Activated naive CD8-positive, alpha-beta T cell (primary cell): ENCODE data around the gene SIGLEC6.
A peak's percentile ranks its signal among the peaks of the same experiment; 100 is the strongest.
"Not testable (repeated sequence)": the region's sequence is repeated elsewhere in the genome, so short reads cannot be mapped to it uniquely, and the experiment has no call there.

Experiments
- H3K27ac Mint-ChIP-seq: one replicate; pipeline ENCODE4 v1.8.0; 2021; ENCODE audit warnings: mixed read lengths
- H3K27me3 Mint-ChIP-seq: one replicate; pipeline ENCODE4 v1.8.0; 2021; ENCODE audit warnings: mixed read lengths
- H3K36me3 Mint-ChIP-seq: one replicate; pipeline ENCODE4 v1.8.0; 2021; ENCODE audit warnings: mixed read lengths
- H3K4me1 Mint-ChIP-seq: one replicate; pipeline ENCODE4 v1.8.0; 2021; ENCODE audit warnings: low read depth, mixed read lengths
- H3K4me3 Mint-ChIP-seq: one replicate; pipeline ENCODE4 v1.8.0; 2021; ENCODE audit warnings: mild to moderate bottlenecking, mixed read lengths
- H3K9me3 Mint-ChIP-seq: one replicate; pipeline ENCODE4 v1.8.0; 2021; ENCODE audit warnings: low read depth, mixed read lengths

SIGLEC6 gene

DNA sequence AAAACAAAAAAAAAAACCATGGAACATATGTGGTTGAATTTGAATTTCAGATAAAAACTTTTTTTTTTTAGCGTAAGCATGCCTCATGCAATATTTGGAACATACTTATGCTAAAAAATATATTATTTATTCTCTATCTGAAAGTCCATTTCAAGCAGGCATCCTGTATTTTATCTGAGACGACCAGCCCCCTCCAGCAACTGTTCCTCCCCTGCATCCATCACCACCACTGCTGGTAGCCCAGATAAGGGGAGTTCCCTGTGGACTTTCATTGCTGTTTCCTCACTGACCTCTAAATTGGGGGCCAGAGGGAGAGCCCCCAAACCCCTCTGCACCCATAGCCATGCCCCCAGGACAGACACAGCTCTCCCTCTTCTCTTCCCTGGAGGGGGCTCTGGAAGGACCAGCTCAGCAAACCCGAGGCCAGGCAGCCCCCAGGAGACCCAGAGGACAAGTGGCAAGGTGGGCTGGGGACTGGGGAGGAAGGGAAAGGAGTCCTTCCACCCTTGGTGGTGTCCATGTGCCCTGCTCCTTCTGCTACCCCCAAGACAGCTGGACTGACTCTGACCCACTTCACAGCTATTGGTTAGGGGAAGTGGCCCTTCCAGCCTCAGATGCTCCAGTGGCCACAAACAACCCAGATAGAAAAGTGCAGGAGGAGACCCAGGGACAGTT is 23.3 kb downstream of the SIGLEC6 start:
- Mint-ChIP-seq H3K4me3 (no peak overlapping the region), H3K36me3 (peaks cover 6% of the 10 kb centered on the region), H3K4me1 (peaks cover 2% of the 10 kb centered on the region), H3K9me3 (peaks cover 5% of the 10 kb centered on the region), H3K27ac (no peak overlapping the region), H3K27me3 (peaks cover 5% of the 10 kb centered on the region)

DNA sequence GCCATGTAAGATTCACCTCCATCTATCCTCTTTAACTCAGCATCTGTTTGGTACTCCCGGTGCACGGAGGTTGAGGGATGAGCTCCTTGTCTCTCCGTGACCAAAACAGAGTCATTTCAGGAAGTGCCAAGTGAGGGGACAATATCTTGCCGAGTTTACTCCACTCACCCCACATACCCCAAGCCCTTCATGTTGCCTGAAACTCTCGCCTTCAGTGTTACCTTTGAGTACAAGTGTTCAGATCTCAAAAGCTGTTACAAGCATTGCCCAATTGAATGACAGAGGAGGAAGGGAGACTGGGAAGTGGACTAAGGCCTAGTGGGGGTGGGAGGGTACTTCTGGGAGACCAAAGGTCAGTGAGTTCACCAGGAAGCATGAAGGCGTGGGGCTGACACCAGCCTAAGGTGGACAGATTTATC is 23.8 kb downstream of the SIGLEC6 start:
- H3K27ac Mint-ChIP-seq: no peak overlapping the region
- peaks cover 5% of the 10 kb centered on the region for H3K9me3 Mint-ChIP-seq
- peaks cover 6% of the 10 kb centered on the region for H3K36me3 Mint-ChIP-seq
- no peak overlapping the region for H3K4me3 Mint-ChIP-seq
- H3K4me1 Mint-ChIP-seq: peaks cover 3% of the 10 kb centered on the region
- peaks cover 5% of the 10 kb centered on the region for H3K27me3 Mint-ChIP-seq

DNA sequence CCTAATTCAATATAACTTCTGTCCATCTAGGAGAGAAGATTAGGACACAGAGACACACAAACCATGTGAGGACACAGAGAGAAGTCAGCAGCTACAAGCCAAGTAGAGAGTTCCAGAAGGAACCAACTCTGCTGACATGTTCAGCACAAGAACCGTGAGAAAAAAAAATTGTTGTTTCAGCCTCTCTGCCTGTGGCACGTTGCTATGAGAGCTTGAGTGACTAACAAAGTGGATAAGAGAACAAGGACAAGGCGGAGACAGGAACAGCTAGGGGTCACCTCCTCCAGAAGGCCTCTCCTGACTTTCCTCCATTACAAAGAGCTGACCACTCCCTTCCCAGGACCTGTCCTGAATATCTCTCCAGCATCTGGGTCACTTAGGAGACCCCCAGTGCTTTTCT is 24.3 kb downstream of the SIGLEC6 start:
- Mint-ChIP-seq H3K27ac (no peak overlapping the region), H3K9me3 (peaks cover 5% of the 10 kb centered on the region), H3K36me3 (peaks cover 6% of the 10 kb centered on the region), H3K27me3 (peaks cover 5% of the 10 kb centered on the region), H3K4me1 (peaks cover 4% of the 10 kb centered on the region), H3K4me3 (no peak overlapping the region)

DNA sequence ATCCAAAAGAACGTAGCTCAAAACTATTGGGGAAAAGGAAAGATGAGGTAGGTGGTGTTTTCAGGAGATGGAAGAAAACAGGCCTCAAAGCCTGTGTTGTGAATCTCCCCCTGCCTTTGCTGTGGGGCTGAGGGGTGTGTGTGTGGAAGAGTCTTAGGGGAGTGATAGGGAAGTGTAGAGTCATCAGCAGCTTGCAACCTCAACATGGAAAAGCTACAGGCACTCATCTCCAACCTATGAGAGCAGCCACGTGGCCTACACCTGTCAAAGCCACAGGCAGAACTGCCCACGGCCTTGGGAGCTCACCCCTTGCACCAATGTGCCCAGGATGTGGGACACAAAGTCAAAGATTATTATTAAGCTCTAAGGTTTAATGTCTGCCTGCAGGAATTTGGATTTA is 25.6 kb downstream of the SIGLEC6 start:
- Mint-ChIP-seq H3K36me3 (peaks cover 6% of the 10 kb centered on the region), H3K27me3 (peaks cover 4% of the 10 kb centered on the region), H3K4me3 (no peak overlapping the region), H3K9me3 (peaks cover 5% of the 10 kb centered on the region), H3K4me1 (peaks cover 15% of the 10 kb centered on the region), H3K27ac (no peak overlapping the region)

DNA sequence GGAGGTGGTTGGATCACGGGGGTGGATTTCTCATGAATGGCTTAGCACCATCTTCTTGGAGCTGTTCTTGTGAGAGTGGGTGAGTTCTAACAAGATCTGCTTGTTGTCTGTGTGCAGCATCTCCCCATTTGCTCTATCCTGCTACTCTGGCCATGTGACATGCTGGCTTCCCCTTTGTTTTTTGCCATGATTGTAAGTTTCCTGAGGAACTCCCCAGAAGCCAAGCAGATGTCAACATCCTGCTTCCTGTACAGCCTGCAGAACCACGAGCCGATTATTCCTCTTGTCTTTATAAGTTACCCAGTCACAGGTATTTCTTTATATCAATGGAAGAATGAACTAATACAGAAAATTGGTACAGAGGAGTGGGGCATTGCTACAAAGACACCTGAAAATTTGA is 27.6 kb downstream of the SIGLEC6 start:
- no peak overlapping the region for H3K27ac Mint-ChIP-seq
- peaks cover 15% of the 10 kb centered on the region for H3K4me1 Mint-ChIP-seq
- H3K9me3 Mint-ChIP-seq: peaks cover 5% of the 10 kb centered on the region
- H3K27me3 Mint-ChIP-seq: no peaks in the 10 kb centered on the region
- H3K36me3 Mint-ChIP-seq: peaks cover 6% of the 10 kb centered on the region
- no peak overlapping the region for H3K4me3 Mint-ChIP-seq

DNA sequence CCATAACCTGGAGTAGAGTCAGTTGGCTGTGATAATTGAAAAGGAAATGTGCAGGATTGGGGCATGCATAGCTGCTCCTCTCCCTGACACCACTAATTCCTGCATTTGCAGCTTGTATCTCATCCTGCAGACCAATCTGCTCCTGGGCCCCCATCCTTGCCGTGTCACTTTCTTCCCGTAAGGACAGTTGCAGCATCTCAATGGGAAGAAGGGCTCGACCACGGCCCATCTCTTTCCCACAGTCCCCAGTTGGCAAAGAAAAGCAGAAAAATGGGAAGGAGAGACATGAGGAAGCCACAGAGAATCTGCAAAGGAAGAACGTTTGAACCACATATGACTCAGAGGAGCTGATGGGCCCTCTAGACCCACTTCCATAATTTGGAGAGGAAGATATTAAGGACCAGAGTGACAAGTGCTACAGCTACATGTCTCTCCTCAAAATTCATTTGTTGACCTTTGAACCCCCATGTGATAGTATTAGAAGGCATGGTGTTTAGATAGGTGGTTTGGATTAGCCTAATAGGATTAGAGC is 28.1 kb downstream of the SIGLEC6 start:
- H3K36me3 Mint-ChIP-seq: peaks cover 6% of the 10 kb centered on the region
- H3K4me3 Mint-ChIP-seq: no peak overlapping the region
- no peak overlapping the region for H3K27ac Mint-ChIP-seq
- H3K4me1 Mint-ChIP-seq: peaks cover 15% of the 10 kb centered on the region
- no peaks in the 10 kb centered on the region for H3K27me3 Mint-ChIP-seq
- H3K9me3 Mint-ChIP-seq: peaks cover 5% of the 10 kb centered on the region

DNA sequence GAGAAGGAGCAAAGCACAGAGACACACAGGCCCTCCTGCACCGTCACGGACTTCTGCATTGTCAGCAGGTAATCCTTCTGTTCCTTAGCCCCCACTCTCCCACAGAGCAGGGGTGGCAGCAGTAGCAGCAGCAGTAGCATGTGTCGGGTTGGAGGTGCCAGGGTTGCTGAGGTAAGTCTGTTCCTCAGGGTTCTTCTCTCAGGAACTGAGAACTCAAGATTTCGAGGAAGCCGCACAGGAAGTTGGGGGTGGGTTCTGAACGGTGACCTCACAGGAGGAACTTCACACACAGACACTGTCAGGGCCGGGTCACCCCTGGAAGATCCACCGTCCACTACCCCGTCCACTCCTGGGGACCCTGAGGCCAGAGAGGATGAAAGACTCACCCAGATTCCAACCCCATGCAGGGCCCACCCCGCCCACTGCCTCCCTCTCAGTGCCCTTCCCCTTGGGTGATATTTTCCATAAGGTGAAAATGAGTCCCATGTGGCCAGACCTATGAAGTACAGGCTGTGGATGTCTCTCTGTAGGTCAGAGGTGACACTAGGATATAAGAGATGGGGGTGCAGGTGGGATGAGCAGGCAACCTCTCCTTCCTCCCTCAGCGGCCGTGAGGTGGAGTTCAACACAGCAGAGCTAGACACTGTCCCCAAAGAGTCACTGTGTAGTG is 29.7 kb downstream of the SIGLEC6 start, which contains the start of gene SIGLEC12:
SIGLEC12 (minus strand) TSS at position 207 of the 670 bp plus-strand sequence; CDS start at position 140, 67 bp downstream.
- Mint-ChIP-seq H3K4me1 (peaks cover 15% of the 10 kb centered on the region), H3K9me3 (peaks cover 5% of the 10 kb centered on the region), H3K4me3 (peak within 1 kb of the TSS; percentile 63), H3K27me3 (no peaks in the 10 kb centered on the region), H3K36me3 (peaks cover 6% of the 10 kb centered on the region), H3K27ac (peak within 1 kb of the TSS; percentile 54)

DNA sequence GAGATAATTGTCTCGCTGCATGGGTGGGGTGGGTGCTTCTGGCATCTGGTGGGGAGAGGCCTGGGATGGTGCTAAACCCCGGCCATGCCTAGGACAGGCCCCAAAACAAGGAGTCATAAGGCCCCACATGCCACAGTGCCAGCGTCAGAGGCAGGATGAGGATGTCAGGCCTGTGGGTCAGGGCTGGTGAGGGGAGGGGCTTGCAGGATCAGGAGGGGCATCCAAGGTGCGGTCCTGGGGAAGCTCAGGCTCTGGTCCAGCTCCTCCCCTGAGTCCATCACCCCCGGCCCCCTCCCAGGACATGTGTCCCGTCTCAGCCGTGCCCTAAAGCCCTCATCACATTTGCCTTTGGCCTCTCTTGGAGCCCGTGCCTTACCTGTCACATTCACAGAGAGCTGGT is 30.5 kb downstream of the SIGLEC6 start:
- H3K36me3 Mint-ChIP-seq: not testable (repeated sequence)

DNA sequence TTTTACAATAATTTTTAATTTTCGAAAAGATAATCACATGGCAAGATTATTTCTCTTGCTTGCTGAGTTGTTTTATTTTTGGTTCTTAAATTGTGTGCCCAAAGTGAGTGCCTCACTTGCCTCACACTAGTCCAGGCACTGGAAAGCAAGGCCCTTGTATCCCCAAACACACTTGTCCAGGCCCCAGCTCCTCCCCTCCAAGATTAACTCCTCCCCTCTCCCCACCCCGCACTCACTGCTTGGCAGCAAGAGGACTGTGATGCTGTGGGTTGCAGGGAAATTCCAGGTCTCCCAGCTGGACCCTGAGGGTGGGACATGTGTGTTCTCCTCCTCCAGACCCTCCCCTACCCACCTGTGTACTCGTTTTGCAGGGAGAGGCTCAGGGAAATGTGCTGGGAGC is 33.8 kb downstream of the SIGLEC6 start:
- Mint-ChIP-seq H3K36me3 (no peaks in the 10 kb centered on the region), H3K27ac (no peak overlapping the region), H3K9me3 (peaks cover 4% of the 10 kb centered on the region), H3K4me3 (no peak overlapping the region), H3K4me1 (peaks cover 25% of the 10 kb centered on the region), H3K27me3 (no peaks in the 10 kb centered on the region)

More for the DNA sequence above, 30.5 kb downstream of the SIGLEC6 start:
- H3K9me3 Mint-ChIP-seq, H3K27ac Mint-ChIP-seq, H3K27me3 Mint-ChIP-seq: not testable (repeated sequence)
- peaks cover 15% of the 10 kb centered on the region for H3K4me1 Mint-ChIP-seq
- H3K4me3 Mint-ChIP-seq: peak overlapping the region; percentile 63

DNA sequence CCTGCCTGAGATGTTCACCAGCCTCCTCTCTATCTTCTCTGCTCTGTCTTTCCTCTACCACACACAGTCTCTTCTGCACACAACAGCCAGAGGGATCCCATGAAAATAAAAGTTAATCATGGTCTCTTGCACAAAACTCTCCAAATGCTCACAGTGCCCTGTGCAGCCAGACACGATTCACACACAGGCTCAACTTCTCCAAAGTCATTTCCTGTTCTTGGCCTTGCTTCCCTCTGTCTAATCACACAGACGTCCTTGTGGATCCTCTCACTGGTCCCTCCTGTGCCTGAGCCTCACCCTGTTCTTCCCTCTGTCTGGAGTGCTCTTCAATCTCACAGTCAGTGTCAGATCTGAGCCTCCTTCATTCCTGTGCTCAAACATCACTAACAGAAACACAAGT is 37.7 kb downstream of the SIGLEC6 start:
- Mint-ChIP-seq H3K36me3 (peaks cover 3% of the 10 kb centered on the region), H3K4me3 (no peak overlapping the region), H3K27me3 (no peaks in the 10 kb centered on the region), H3K27ac (peak overlapping the region; percentile 51), H3K9me3 (peaks cover 4% of the 10 kb centered on the region), H3K4me1 (peaks cover 32% of the 10 kb centered on the region)

DNA sequence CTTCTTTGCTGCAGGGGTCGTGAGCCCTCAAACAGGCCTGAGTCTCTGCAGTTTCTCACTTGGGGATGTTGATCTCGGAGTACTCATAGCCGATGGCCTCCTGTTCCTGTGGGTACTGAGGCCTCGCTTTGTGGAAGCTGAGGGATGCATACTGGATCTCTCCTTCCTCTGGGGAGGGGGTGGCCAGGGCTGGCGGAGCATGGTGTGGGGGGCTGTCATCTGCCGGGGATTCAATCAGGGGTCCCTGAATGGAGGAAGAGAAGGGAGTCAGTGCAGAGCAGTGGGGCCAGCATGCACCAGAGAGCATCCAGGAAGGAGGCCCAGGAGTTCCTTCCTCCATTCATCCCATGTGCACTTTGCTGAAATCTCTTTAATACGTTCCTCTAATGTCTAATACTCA is 39.9 kb downstream of the SIGLEC6 start:
- Mint-ChIP-seq H3K4me1 (peaks cover 40% of the 10 kb centered on the region), H3K4me3 (no peak overlapping the region), H3K27me3 (no peaks in the 10 kb centered on the region), H3K36me3 (peaks cover 3% of the 10 kb centered on the region), H3K9me3 (peaks cover 4% of the 10 kb centered on the region), H3K27ac (no peak overlapping the region)

DNA sequence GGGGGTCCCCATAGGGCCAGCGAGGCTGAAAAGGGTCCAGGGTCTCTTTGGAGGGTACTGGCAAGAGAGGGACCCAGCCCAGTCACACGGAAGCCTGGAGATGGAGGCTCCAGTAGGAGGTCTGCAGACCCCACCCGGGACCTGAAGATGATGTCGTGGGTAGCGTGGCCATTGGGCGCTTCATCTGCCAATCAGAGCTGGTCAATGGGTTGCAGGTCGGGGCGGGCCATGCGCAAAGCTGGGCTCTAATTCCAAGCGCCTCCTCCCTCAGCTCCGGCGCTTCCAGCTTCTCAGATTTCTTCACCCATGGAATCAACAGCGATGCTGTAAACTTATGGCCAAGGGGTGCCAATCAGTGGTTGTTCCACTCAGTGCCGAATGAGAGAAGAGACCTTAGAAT is 40.8 kb downstream of the SIGLEC6 start:
- H3K27me3 Mint-ChIP-seq: no peaks in the 10 kb centered on the region
- H3K9me3 Mint-ChIP-seq: peaks cover 8% of the 10 kb centered on the region
- H3K4me1 Mint-ChIP-seq: peaks cover 43% of the 10 kb centered on the region
- peaks cover 3% of the 10 kb centered on the region for H3K36me3 Mint-ChIP-seq
- no peak overlapping the region for H3K27ac Mint-ChIP-seq
- H3K4me3 Mint-ChIP-seq: no peak overlapping the region

DNA sequence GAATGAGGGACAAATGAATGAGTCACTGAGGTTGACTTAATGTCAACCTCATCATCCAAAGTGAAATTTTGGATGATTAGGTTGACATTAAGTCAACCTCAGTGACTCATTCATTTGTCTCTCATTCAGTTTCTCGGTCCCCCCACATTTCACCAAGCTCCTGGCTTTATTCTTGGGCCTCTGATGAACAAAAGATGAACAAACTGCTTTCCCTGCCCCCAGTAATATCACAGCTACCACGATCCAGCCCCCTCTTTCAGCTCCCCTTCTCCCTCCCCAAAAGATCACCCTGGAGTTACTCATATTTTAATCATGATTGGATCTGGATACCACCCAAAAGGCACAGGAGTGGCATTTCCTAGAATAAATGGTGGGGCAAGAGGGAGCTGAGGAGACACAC is 42.4 kb downstream of the SIGLEC6 start:
- peak overlapping the region; percentile 92 for H3K27ac Mint-ChIP-seq
- peaks cover 43% of the 10 kb centered on the region for H3K4me1 Mint-ChIP-seq
- H3K4me3 Mint-ChIP-seq: peak overlapping the region; percentile 49
- peaks cover 3% of the 10 kb centered on the region for H3K36me3 Mint-ChIP-seq
- no peaks in the 10 kb centered on the region for H3K27me3 Mint-ChIP-seq
- peaks cover 5% of the 10 kb centered on the region for H3K9me3 Mint-ChIP-seq

DNA sequence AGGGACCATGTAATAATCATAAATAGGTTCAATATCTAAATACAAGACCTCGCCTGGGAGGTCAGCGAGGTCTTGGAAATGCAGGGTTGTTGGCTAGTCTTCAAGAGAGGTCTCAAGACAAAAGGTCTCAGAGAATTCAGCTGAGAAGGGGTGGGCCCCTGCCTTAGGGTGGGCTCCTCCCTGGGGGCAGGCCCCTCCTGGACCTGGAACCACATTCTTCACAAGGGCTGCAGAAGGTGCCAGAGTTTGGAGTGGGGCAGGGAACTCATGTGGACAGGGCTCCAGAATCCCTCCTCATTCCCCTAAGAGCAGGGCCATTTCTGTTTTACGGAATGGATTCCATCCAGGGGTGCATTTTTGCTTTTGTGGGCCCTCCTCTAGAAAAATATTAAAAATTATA is 43.0 kb downstream of the SIGLEC6 start:
- Mint-ChIP-seq H3K4me1 (peaks cover 38% of the 10 kb centered on the region), H3K27me3 (no peaks in the 10 kb centered on the region), H3K27ac (peak overlapping the region; percentile 71), H3K4me3 (no peak overlapping the region), H3K36me3 (peaks cover 3% of the 10 kb centered on the region), H3K9me3 (peaks cover 5% of the 10 kb centered on the region)

DNA sequence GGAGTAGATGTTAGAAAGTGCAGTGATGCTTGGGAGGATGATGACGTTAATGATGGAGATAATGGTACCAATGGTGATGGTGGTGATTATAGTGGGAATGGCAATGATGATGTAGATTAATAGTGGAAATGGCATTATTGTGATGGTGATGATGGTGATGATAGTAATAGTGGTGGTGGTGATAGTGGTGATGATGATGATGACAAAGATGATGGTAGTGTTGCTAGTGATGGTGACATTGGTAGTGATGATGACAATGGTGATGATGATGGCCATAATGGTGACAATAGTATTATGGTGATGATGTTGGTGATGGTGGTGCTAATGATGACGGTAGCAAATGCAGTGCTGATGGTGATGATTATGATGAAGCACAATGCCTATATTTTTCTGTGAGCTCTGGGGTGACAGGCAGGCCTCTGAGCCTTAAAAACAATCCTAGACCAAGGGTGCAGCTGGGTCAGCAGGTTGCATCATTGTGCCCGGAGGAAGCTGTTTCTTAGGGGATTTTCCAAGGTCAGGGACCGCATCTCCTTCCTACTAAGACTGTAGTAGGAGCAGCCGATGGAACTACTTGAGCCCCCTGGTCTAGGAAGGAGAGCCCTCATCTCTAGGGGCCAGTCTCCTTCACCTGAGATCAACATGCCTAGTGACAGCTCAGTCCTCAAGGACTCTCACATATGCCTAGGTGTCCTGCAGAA is 45.4 kb downstream of the SIGLEC6 start:
- Mint-ChIP-seq H3K4me3 (no peak overlapping the region), H3K4me1 (peaks cover 29% of the 10 kb centered on the region), H3K9me3 (peaks cover 5% of the 10 kb centered on the region), H3K36me3 (peaks cover under 1% of the 10 kb centered on the region), H3K27ac (no peak overlapping the region), H3K27me3 (peaks cover 3% of the 10 kb centered on the region)
